LNCaP clone FGC (cell line): ENCODE measurements around the gene RPL7A.

Source experiments
- DNase-seq: peaks from one replicate; pipeline ENCODE4 v3.0.0-alpha.2; 2011; ENCODE audit warnings: low read depth
- H3K4me3 ChIP-seq: 2 replicates; pipeline ENCODE4 v1.5.1; 2011; ENCODE audit warnings: mild to moderate bottlenecking, low read depth, low read length, control low read depth
- CTCF ChIP-seq: IDR thresholded peaks from 2 replicates; pipeline ENCODE4 v1.5.1; 2012; ENCODE audit warnings: mild to moderate bottlenecking; ENCODE audit not compliant: control insufficient read depth, insufficient read depth; ENCODE audit errors: extremely low read depth

Gene RPL7A

GRCh38 chr9:133382507-133383141 lies 34.6 kb downstream of the RPL7A start:
- H3K4me3 ChIP-seq = no peak overlapping the region
- TF ChIP-seq CTCF = no peak
- DNase-seq = no peak

GRCh38 chr9:133383438-133383837 lies 35.4 kb downstream of the RPL7A start:
- no peak for DNase-seq
- TF ChIP-seq CTCF = no peak
- H3K4me3 ChIP-seq = no peak overlapping the region

DNA sequence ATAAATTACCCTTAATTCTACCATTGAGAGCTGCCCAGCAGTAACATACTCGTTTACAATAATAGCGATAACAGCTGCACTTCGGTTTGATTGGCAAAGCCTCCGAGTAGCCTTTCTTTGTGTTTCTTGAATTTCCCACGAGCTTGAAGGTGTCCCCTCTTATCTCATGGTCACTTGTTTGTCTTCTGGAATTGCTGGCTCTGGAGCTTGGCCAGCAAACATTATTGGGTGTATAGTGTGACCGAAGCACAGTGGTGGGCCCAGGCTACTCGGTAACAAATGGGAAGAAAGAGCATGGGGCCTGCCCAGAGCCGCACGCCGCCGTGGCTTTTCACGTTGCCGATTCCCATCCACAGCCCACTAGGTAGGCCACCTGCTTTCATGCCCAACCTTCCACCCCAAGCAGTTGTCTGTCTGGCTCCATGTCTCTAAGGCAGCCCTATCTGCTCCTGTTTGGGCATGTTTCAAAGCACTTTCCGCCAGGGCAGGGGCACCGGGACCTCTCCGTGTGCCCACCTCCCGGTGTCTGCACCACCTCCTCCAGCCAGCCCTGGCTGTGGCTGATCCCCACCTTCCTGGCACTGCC lies 36.8 kb downstream of the RPL7A start:
- no peak for DNase-seq
- TF ChIP-seq CTCF = no peak
- H3K4me3 ChIP-seq = no peak overlapping the region

- no peak for TF ChIP-seq CTCF
- no peak for DNase-seq
- no peak overlapping the region for H3K4me3 ChIP-seq
Observed at GRCh38 chr9:133385452-133385851, 37.4 kb downstream of the RPL7A start.

DNA sequence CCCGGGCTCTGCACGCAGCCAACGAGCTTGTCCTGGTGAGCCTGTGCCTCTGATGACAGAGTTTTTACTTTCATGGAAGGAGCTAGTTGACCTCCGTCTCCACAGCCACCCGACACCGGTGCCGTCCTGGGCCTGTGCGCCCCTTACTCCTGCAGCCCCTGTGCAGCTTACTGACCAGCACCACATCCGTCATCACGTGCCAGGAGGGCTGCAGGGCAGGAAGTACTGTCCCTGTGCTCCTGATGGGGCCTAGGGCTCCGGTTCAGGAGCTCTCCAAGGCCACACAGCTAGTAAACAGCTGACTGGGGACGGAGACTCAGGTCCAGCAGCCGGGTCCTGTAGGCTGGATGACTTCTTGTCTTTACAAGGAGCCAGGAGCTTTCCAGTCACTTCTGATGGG lies 38.3 kb downstream of the RPL7A start:
- TF ChIP-seq CTCF = no peak
- H3K4me3 ChIP-seq = no peak overlapping the region
- DNase-seq = no peak

GRCh38 chr9:133387680-133388079 lies 39.7 kb downstream of the RPL7A start:
- TF ChIP-seq CTCF = no peak
- no peak for DNase-seq
- no peak overlapping the region for H3K4me3 ChIP-seq
